Globus pallidus (tissue), 1 donor: ENCODE data around the gene PIK3R1.
"Not testable (repeated sequence)": the region's sequence is repeated elsewhere in the genome, so short reads cannot be mapped to it uniquely, and the experiment has no call there.

Experiments used
- DNase-seq: peaks from one replicate; pipeline ENCODE4 v3.0.0-alpha.2; 2015; ENCODE audit warnings: low spot score

PIK3R1 gene

DNA sequence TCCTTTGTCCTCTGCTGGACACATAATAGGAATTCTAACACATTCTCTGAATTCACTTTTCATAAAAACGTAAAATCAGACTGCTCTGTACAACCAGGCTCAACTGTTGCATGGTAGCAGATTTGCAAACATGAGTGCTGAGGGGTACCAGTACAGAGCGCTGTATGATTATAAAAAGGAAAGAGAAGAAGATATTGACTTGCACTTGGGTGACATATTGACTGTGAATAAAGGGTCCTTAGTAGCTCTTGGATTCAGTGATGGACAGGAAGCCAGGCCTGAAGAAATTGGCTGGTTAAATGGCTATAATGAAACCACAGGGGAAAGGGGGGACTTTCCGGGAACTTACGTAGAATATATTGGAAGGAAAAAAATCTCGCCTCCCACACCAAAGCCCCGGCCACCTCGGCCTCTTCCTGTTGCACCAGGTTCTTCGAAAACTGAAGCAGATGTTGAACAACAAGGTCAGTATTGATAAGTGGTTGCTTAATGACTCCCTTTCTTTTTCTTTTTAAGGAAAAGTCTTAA is 11.1 kb downstream of the PIK3R1 start:
- DNase-seq, result no peak

GRCh38 chr5:68227532-68228160 is 12.1 kb downstream of the PIK3R1 start:
- DNase-seq, result no peak

GRCh38 chr5:68229416-68229815 is 13.9 kb downstream of the PIK3R1 start:
- no peak for DNase-seq

DNA sequence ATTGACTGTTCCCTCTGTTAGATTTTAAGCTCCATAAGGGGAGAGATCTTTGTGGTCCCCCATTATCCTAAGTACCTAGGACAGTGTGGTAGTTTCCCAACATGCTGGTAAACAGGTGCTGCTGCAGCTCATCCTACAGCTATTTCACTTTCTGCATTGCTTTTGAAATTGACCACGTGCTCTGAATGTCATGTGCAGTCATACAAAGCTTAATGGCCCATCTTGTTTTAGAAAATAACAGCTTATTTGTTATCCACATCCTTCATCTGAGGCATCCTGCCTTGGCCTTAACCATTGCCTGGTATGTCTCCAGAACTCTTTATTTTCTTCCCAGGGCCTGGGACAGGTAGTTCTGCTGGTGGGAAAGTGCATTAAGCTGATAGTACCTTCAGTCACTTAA is 14.7 kb downstream of the PIK3R1 start:
- DNase-seq, result peak; percentile 70

- no peak for DNase-seq
Measured at GRCh38 chr5:68231414-68232076, 16.0 kb downstream of the PIK3R1 start.

GRCh38 chr5:68232277-68232676 is 16.7 kb downstream of the PIK3R1 start:
- DNase-seq, result no peak

DNA sequence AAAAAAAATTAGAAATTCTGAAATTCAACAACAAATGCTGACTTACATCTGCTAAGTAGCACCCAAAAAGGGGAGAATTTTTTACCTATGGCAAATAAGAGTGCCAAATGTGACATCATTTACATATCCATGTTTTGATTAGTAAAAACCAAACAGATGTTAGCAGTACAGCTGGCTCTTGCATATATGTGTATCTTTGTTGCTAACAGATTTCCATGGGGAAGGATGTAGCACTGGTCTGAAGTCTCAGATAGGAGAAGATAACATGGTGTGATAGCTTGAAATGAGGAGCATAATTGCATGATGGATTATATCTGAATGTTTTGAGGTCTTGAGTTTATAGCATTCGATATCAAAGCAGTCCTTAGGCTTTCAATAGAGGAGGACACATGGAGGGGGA is 17.5 kb downstream of the PIK3R1 start:
- DNase-seq, result no peak

GRCh38 chr5:68235229-68235628 is 19.7 kb downstream of the PIK3R1 start:
- not testable (repeated sequence) for DNase-seq

DNA sequence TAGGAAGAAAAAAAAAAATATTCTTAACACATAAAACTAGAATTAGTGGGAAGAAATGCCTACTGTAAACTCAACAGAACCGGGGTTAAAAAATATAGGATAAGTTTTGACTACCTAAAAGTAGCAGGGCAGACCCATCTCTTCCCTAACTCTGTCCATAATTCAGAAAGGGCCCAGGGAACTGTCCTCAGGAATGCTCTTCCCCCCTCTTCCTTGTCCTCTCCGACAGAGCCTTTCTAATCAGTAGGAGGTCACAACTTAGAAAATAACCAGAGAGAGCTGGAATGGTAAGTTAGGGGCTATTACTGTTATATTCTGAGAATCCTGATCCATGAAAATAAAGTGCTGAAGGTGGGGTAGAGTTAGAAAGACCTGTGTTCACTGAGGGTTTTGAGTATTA is 22.2 kb downstream of the PIK3R1 start:
- no peak for DNase-seq

- peak; percentile 71 for DNase-seq
Measured at GRCh38 chr5:68239487-68239886, 23.9 kb downstream of the PIK3R1 start.

DNA sequence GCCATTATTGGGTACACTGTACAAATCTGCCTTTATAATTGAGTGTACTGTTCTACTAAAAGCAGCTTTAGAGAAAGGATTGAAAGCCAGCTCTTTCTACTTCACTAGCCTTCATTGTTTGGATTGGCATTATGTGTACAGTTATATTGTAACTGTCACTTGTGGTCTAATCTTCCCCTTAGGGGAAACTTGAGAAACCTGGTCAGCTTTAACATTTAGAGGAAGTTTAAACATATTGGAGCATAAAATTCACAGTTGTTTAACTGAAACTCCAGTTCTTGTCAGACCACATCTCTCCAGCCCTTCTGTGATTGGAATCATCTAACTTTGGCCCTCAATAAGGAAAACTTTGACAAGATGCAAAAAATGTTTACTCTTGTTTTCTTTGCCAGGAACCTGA is 24.6 kb downstream of the PIK3R1 start:
- DNase-seq, result no peak

DNA sequence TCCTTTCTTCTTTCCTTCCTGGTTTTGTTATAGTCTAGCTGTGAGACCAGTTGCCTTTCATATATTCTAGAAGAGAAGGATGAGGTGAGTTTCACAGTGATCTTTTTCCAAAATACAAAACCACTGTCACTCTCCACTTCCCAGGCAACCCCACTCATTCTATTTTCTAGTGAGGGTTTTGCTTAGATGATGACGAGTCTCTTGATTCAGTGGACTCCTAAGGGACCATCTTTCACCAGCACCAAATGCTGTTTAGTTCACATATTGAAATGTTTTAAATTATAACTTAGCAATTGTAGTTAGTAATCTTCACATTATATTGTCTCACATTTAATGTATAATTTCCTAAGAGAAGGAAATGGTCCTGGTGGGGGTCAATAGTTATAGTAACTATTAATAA is 25.2 kb downstream of the PIK3R1 start:
- DNase-seq, result no peak

GRCh38 chr5:68242743-68243142 is 27.2 kb downstream of the PIK3R1 start:
- DNase-seq, result no peak

- DNase-seq, result no peak
Measured at GRCh38 chr5:68243251-68243650, 27.7 kb downstream of the PIK3R1 start.

GRCh38 chr5:68243681-68244080 is 28.1 kb downstream of the PIK3R1 start:
- DNase-seq, result no peak

DNA sequence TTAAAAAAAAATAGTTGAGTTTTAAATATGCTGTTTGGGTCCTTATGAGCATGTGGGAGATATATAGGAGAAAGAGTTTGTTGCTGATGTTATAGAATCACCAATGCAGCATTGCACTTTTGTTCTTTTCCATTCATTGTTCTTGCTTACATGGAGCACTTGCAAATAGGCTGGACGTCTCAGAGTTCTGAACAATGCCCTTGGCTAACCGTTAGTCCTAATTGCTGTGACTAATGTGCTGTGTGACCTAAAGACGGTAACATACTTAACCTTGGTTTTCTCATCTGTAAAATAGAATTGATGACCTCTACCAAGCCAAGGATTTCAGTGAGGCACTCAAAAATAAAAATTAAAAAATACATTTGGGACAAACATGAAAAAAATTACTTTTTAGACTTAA is 29.8 kb downstream of the PIK3R1 start:
- no peak for DNase-seq

DNA sequence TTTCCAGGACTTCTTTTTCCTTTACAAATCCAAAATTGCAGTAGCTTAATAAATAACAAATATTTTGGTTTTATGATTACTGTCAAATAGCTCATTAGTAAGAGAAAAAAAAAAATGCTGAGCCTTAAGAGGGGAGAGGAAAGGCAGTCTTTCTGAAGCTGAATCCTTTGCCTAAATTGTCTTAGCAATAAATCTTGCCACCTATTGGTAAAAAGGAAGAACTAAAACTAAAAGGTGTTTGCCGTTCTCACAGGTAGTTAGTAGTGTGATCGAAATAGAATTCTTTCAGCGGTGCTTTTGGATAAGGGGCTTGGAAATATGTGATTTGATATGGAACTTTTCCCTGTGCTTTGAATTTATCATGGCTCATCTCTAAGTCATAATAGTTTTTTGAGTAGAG is 31.2 kb downstream of the PIK3R1 start:
- DNase-seq, result no peak

DNA sequence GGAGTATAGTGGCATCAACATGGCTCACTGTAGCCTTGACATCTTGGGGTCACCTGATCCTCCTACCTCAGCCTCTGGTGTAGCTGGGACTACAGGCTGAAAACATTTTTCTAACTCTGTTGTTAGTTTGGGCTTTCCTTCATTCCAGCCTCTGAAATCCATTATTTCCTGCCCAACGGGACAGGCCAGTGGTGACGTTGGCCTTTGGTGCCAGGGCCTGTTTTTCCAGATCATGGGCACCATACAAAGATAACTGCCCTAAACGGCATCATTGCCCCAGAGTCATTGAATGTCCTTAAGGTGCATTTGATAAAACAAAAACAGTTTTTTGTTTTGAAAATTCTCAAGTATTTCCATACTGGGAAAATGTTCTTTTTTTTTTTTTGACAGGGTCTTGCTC is 32.1 kb downstream of the PIK3R1 start:
- no peak for DNase-seq

GRCh38 chr5:68248896-68249295 is 33.3 kb downstream of the PIK3R1 start:
- DNase-seq, result no peak

GRCh38 chr5:68249520-68249919 is 34.0 kb downstream of the PIK3R1 start:
- no peak for DNase-seq

- DNase-seq, result no peak
Measured at GRCh38 chr5:68250661-68251298, 35.2 kb downstream of the PIK3R1 start.

- no peak for DNase-seq
Measured at GRCh38 chr5:68251386-68251785, 35.8 kb downstream of the PIK3R1 start.

GRCh38 chr5:68251804-68252522 is 36.4 kb downstream of the PIK3R1 start:
- DNase-seq, result peak; percentile 69
